HG03196 (cell line): ENCODE measurements around the gene PSORS1C2.
A peak's percentile ranks its signal among the peaks of the same experiment; 100 is the strongest.
"Not testable (repeated sequence)": the region's sequence is repeated elsewhere in the genome, so short reads cannot be mapped to it uniquely, and the experiment has no call there.

ENCODE experiments used
- ATAC-seq: cut with Tn5 transposase; IDR thresholded peaks from one replicate; pipeline ENCODE4 v1.9.1; 2021; ENCODE audit not compliant: unreplicated experiment

Gene PSORS1C2

GRCh38 chr6:31138982-31139381 is at the start of gene PSORS1C2:
PSORS1C2 (minus strand) TSS chr6:31139066; CDS start chr6:31139026, 40 bp downstream.
- ATAC-seq: no peak

GRCh38 chr6:31187780-31188194 is 48.9 kb upstream of the PSORS1C2 start:
- no peak for ATAC-seq

GRCh38 chr6:31186052-31186734 is 47.3 kb upstream of the PSORS1C2 start:
- ATAC-seq: no peak

GRCh38 chr6:31185695-31186051 is 46.8 kb upstream of the PSORS1C2 start:
- ATAC-seq: not testable (repeated sequence)

- not testable (repeated sequence) for ATAC-seq
Measured at GRCh38 chr6:31183859-31184258, 45.0 kb upstream of the PSORS1C2 start.

GRCh38 chr6:31183287-31183686 is 44.4 kb upstream of the PSORS1C2 start:
- not testable (repeated sequence) for ATAC-seq

GRCh38 chr6:31180500-31180899 is 41.6 kb upstream of the PSORS1C2 start:
- ATAC-seq: peak; percentile 53

GRCh38 chr6:31179896-31180295 is 41.0 kb upstream of the PSORS1C2 start:
- ATAC-seq: no peak

GRCh38 chr6:31179042-31179386 is 40.1 kb upstream of the PSORS1C2 start:
- ATAC-seq: no peak

GRCh38 chr6:31178143-31179041 is 39.5 kb upstream of the PSORS1C2 start:
- ATAC-seq: no peak

GRCh38 chr6:31175971-31176370 is 37.1 kb upstream of the PSORS1C2 start:
- ATAC-seq: no peak

- no peak for ATAC-seq
Measured at GRCh38 chr6:31174378-31174777, 35.5 kb upstream of the PSORS1C2 start.

- ATAC-seq: no peak
Measured at GRCh38 chr6:31173406-31173805, 34.5 kb upstream of the PSORS1C2 start.

- ATAC-seq: no peak
Measured at GRCh38 chr6:31172973-31173384, 34.1 kb upstream of the PSORS1C2 start.

GRCh38 chr6:31171931-31172905 is 33.4 kb upstream of the PSORS1C2 start:
- no peak for ATAC-seq

- no peak for ATAC-seq
Measured at GRCh38 chr6:31170987-31171671, 32.3 kb upstream of the PSORS1C2 start.

- ATAC-seq: no peak
Measured at GRCh38 chr6:31170600-31170881, 31.7 kb upstream of the PSORS1C2 start, which contains the start of gene POU5F1. POU5F1 (minus strand) TSS chr6:31170682; CDS start chr6:31170620, 62 bp downstream.

GRCh38 chr6:31169858-31170599 is 31.2 kb upstream of the PSORS1C2 start:
- ATAC-seq: not testable (repeated sequence)

GRCh38 chr6:31169123-31169857 is 30.4 kb upstream of the PSORS1C2 start:
- no peak for ATAC-seq
